GM18505 (cell line): ENCODE measurements around the gene FAM117A.

ENCODE experiments used
- ATAC-seq: cut with Tn5 transposase; IDR thresholded peaks from one replicate; pipeline ENCODE4 v1.9.1; 2021; ENCODE audit not compliant: unreplicated experiment
- POLR2A ChIP-seq: IDR thresholded peaks from 4 replicates; pipeline ENCODE4 v1.6.1; 2011; ENCODE audit warnings: borderline replicate concordance; ENCODE audit not compliant: insufficient read depth, insufficient read length; ENCODE audit errors: extremely low read depth

Gene FAM117A

DNA sequence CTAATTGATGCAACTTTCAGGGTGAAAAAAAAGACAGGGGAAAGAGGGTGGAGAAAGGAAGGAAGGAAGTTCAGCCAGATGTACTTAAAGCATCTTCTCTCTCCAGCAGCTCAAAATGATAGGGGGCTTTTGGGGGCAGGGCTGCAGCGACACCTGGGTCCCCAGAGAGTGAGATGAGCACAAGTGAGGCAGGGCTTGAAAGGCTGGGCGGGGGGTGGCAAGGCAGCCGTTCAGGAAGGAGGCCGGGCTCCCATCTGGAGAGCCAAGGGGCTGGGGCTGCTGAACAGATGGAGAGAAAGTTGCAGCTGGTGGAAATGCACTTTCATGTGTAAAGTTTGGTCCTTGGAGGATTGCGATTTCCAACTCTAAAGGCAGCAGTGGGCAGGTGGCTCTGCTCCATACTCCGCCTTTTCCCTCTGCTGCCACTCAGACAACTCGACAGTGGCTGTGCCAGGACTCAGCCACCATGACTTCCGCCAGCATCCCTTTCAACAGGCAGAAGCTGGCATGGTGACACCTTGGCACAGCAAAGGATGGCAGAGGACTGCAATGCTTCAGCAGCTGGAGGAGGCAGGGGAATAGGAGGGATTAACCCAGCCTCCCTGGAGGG lies 63.9 kb downstream of the FAM117A start:
- no peak for TF ChIP-seq POLR2A
- no peak for ATAC-seq

- no peak for ATAC-seq
- TF ChIP-seq POLR2A, result no peak
Observed at GRCh38 chr17:49698005-49698404, 65.9 kb downstream of the FAM117A start.

DNA sequence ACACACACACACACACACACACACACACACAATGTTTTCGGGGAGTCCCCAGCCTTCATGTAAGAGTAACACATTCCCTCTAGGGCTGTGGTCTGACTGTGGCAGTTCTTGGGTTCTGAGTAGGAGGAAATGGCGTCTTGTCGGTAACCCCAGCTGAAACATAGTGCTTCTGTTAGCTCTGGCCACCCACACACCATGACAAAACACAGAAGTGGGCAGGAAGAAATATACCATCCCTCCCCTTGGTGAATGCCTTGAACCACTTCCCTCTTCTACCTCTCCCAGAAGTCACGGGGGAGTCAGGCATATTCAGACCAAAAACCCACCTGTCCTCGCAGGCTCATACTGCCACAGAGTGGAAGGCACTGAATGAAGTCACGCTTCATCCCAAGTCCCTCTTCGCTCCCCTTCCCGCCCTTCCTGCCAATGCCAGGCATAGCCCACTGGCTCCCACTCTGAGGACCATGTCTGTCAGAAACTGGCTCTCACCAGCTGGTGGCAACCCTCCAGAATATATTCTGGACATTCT lies 67.6 kb downstream of the FAM117A start:
- no peak for ATAC-seq
- no peak for TF ChIP-seq POLR2A

DNA sequence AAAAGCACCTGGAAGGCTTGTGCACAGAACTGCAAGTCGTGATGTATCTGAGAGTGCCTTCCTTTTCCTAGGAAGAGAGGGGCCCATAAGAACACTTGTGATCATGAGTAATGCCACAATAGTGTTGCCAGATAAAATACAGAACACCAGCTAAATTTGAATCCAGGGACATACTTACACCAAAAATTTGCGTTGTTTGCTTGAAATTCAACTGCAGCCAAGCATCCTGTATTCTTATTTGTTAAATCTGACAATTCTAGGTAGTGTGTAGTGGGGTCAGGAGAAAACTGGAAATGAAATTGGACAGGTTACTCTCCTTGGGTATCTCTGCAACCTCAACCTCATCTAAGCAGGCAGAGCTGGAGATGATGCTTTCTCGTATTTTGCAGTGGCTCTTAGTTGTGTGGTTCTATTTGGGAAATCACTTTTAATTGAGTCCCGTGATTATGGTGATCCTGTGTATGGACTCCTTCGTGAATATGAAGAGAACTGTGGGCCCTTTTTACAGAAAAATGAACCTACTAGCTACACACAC lies 68.2 kb downstream of the FAM117A start:
- ATAC-seq, result no peak

DNA sequence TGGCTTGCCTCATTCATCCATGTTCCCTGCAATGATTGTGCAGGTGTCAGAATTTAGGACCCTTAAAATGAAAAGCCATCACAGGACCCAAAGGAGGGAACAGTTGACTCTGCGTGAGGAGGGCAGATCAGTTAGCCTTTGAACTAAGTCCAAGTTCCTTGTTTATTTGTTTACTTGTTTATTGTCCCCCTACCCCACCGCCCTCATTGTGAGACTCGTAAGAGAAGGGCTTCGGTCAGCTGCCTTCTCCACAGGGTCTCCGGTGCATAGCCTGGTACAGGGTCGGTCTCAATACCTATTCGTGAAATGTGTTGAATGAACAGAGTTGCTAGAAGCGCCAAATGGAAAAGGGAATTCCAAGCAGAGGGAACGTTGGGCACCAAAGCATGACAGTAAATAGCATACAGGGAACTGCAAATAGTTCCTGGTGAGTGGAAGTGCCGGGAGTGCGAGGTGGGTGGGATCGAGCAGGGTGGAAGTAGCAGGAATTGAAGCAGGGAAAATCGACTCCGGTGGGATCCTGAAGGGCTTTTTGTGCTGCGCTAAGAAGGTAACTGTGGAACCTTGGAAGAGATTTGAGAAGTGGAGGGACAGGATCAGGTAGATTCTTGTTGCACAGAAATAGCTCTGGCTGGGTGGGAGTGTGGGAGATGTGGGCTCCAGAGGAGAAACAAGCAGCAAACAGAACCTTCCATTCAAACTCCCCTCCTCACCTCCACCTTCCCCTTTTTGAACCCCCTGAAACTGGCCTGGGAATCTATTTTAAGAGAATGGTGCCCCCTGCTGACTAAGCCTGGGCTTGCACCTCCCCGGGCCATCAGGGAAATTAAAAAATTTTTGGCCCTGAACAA lies 68.9 kb downstream of the FAM117A start:
- no peak for TF ChIP-seq POLR2A
- no peak for ATAC-seq

More for the DNA sequence above, 68.2 kb downstream of the FAM117A start:
- TF ChIP-seq POLR2A, result peak; percentile 8

DNA sequence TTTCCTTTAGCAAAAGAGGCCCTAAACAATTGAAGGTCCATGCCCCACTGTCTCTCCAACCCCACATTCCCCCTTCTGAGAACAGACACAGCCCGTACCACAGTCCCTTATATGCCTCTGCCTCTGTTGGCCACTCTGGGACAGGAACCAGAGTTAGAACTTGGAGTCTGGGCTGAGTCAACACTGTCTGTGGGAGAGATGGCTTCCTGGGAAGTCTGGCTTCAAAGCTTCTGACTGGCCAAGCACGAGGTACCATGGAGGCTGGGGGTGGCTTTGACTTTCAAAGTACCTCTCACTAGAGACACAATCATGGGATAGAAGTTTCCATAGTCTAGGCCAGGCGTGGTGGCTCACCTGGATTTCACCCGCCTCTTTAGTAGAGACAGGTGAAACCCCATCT lies 71.2 kb downstream of the FAM117A start:
- ATAC-seq, result no peak
- no peak for TF ChIP-seq POLR2A

GRCh38 chr17:49691677-49692191 lies 72.2 kb downstream of the FAM117A start:
- no peak for TF ChIP-seq POLR2A
- no peak for ATAC-seq

DNA sequence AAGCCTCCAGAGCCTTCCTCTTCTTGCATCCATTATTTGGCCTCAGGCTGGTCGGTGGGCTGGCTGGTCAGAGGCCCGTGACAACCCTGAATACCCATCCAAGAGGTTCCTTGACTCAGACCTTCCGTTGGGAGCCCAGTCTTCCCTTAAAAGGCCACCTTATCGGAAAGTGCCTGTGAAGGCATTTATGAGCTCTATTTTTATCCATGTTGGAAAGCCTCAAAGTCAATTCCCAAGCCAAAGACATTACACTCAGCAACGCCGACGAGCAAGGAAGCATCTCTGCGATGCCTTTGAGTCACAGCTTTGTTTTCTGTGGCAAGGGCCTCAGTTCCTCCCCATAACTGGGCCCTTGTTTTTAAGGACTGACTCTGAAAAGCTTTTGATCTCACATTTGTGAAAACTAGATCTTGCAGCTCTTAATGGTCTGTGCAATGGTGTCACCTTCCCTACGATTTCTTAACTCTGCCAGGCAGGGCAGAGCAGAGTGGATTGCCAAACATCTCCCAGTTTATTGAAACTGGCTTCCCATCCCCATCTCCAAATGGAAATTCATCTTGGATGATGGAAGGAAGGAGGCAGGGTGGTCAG lies 72.8 kb downstream of the FAM117A start:
- TF ChIP-seq POLR2A, result no peak
- no peak for ATAC-seq

- TF ChIP-seq POLR2A, result no peak
- ATAC-seq, result no peak
Observed at GRCh38 chr17:49690256-49690655, 73.7 kb downstream of the FAM117A start.

GRCh38 chr17:49688848-49689247 lies 75.1 kb downstream of the FAM117A start:
- TF ChIP-seq POLR2A, result no peak
- no peak for ATAC-seq

DNA sequence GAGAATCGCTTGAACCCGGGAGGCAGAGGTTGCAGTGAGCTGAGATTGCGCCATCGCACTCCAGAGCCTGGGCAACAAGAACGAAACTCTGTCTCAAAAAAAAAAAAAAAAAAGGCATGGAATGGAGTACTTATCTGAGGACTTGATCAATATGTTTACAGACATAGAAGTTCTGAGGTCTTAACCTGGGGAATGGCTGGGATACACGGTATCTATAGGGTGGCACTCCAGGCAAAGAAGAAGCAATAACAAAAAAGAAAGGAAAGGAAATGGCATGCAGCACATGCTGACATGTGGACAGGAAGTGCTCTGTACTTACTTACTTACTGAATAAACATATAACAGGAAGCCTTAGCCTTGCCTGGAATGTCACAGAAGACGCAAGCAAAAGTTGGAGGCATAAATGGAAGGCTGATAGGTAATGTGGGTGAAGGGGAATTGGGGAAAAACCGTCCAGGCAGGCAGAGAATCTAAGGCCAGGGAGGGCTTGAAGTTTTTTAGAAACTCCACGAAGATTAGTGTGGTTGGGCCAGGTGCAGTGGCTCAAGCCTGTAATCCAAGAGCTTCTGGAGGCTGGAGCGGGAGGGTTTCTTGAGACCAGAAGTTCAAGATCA lies 75.9 kb downstream of the FAM117A start:
- TF ChIP-seq POLR2A, result no peak
- ATAC-seq, result no peak

DNA sequence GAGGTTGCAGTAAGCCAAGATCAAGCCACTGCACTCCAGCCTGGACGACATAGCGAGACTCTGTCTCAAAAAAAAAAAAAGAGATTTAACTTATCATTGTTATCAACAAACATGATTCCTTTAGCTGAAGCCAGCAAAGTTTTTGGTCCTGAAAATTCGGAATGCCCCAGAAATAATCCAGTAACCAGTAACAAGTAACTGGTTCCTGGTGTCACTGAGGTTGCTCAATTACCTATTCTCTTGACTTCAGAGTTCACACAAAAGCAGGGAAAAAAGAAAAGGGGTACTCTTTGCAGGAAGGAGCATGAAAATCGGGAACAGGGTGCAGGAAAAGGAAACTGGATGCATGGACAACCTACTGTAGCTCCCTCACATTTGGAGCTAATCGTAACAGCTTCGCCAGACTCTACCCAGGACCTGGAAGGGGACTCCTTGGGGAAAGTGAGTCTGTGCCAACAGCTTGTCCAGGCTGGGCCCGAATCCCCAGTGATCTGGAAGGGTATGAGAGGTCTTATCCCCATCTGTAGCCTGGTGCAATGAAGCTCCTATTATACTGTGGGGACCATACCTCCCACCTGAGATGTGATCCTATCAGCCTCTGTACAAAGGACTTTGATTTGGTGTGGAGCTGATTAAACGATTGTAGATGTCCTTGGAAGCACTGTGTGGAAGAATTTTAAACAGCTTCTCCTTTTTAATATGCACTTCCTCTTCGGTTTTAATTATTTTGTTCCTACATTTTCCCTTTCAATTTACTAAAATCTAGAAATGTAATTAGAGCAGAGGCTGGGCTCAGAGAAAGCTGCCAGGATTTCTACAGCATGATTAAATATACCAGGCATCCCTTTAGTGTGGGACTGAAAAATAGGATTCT lies 82.6 kb downstream of the FAM117A start:
- no peak for ATAC-seq
- no peak for TF ChIP-seq POLR2A
